ENCODE measurements around the gene MAP3K15. TPM values are rescaled to one million over a fixed set of nuclear protein-coding genes. Genes with fewer than 3 reads are reported as not detected.

The MAP3K15 gene
- total RNA-seq, 1 experiment from 2014 or later, result 1.2 TPM

GRCh38 chrX:19343535-19344408 is 171.5 kb downstream of the MAP3K15 start, which contains the start of gene PDHA1:
Gene PDHA1, plus strand, starts transcription at chrX:19343927. Its CDS starts 111 bp downstream, at chrX:19344038.
- Histone ChIP-seq H3K56ac (ENCODE audit: insufficient read length, low read depth, low read length) (no peak within 1 kb of the TSS), H2BK15ac (ENCODE audit: low read depth, low read length) (no peak within 1 kb of the TSS), H3K23ac (ENCODE audit: insufficient read length, low read depth, low read length) (no peak within 1 kb of the TSS), H3K27ac (ENCODE audit: insufficient read length, low read depth, low read length) (no peak within 1 kb of the TSS), H3K79me2 (ENCODE audit: insufficient read depth, low read length) (peaks cover 11% of the 10 kb centered on the region), H4K91ac (ENCODE audit: insufficient read length, low read depth, low read length) (no peak within 1 kb of the TSS), H3K9ac (ENCODE audit: extremely low read depth, insufficient read length, low read length) (peak within 1 kb of the TSS; percentile 34), H4K8ac (replicated peaks; ENCODE audit: insufficient read length, low read depth, low read length) (no peak within 1 kb of the TSS), H2BK12ac (ENCODE audit: insufficient read length, low read depth, low read length) (no peak within 1 kb of the TSS), H2AFZ (ENCODE audit: low read length) (no peak within 1 kb of the TSS), H2AK5ac (ENCODE audit: insufficient read length, low read length) (no peak within 1 kb of the TSS), H2BK20ac (ENCODE audit: low read depth, low read length, poor library complexity, severe bottlenecking) (no peak within 1 kb of the TSS), H3K4me2 (ENCODE audit: insufficient read depth, insufficient read length, low read length) (peak within 1 kb of the TSS; percentile 48), H3K4ac (ENCODE audit: low read depth, low read length) (no peak within 1 kb of the TSS), H2BK120ac (ENCODE audit: low read depth, low read length, poor library complexity, severe bottlenecking) (no peak within 1 kb of the TSS), H3K79me1 (ENCODE audit: insufficient read depth, low read depth, low read length, poor library complexity, severe bottlenecking) (no peaks in the 10 kb centered on the region), H2BK5ac (ENCODE audit: insufficient read length, low read length) (no peak within 1 kb of the TSS), H4K5ac (ENCODE audit: insufficient read length, low read depth, low read length) (no peak within 1 kb of the TSS), H3K23me2 (ENCODE audit: insufficient read length, low read depth, low read length, poor library complexity, severe bottlenecking) (no peaks in the 10 kb centered on the region), H3K4me1 (ENCODE audit: insufficient read depth, low read length) (no peaks in the 10 kb centered on the region; the same call in 1 of the 2 replicates), H3K27me3 (ENCODE audit: insufficient read depth, low read length) (no peaks in the 10 kb centered on the region), H3T11ph (ENCODE audit: low read length) (no peak within 1 kb of the TSS), H3K14ac (ENCODE audit: insufficient read depth, low read length) (no peak within 1 kb of the TSS), H3K18ac (ENCODE audit: insufficient read length, low read depth, low read length) (no peak within 1 kb of the TSS), H4K20me1 (ENCODE audit: control insufficient read depth, insufficient read depth, insufficient read length) (no peaks in the 10 kb centered on the region), H3K9me3 (ENCODE audit: control insufficient read depth, low read depth, low read length) (peaks cover 15% of the 10 kb centered on the region)
- DNase-seq, result peak; percentile 91
- peaks cover 8% of the 10 kb centered on the region; the same call in 1 of the 2 replicates for H3K27me3 Mint-ChIP-seq (ENCODE audit: low read depth)
- peak within 1 kb of the TSS in 2 of 3 experiments; percentile 15 to 85; a peak in 2 of 7 replicates for H3K27ac Mint-ChIP-seq
- WGBS (ENCODE audit: extremely low coverage, insufficient read length, low lambda C conversion rate), result no CpG with 5 or more reads among the region's 81 CpGs
- no peak for TF ChIP-seq CTCF (conservative IDR thresholded peaks at IDR 0.05)
- peaks cover 0 to 8% (median 6%) of the 10 kb centered on the region in 3 experiments; a peak in 3 of 7 replicates for H3K36me3 Mint-ChIP-seq (ENCODE audit: insufficient read depth in 1 of 3, low read depth in 3 of 3)
- H3K4me1 Mint-ChIP-seq, result peaks cover 7 to 9% of the 10 kb centered on the region in 2 experiments
- peak within 1 kb of the TSS; percentile 81 to 86 for H3K4me3 Mint-ChIP-seq
- peaks cover 67 to 69% of the 10 kb centered on the region in 2 experiments for H3K9me3 Mint-ChIP-seq
